GM19025 (cell line): Measurements from ENCODE around the gene RHBDF2.

Experiments
- ATAC-seq: cut with Tn5 transposase; IDR thresholded peaks from one replicate; pipeline ENCODE4 v1.9.1; 2021; ENCODE audit warnings: mild to moderate bottlenecking, low read depth, moderate library complexity; ENCODE audit not compliant: unreplicated experiment

Gene RHBDF2

GRCh38 chr17:76468634-76469010 lies 32.6 kb downstream of the RHBDF2 start:
- ATAC-seq, result no peak

- ATAC-seq, result no peak
Observed at GRCh38 chr17:76467809-76468633, 33.2 kb downstream of the RHBDF2 start.

- ATAC-seq, result no peak
Observed at GRCh38 chr17:76467366-76467765, 33.9 kb downstream of the RHBDF2 start, which contains the start of gene AANAT. Gene AANAT (plus strand): TSS chr17:76467603. CDS start chr17:76468747, 1,144 bp downstream.

GRCh38 chr17:76466775-76467130 lies 34.5 kb downstream of the RHBDF2 start:
- ATAC-seq, result no peak

- ATAC-seq, result no peak
Observed at GRCh38 chr17:76462556-76463290, 38.5 kb downstream of the RHBDF2 start.

- ATAC-seq, result no peak
Observed at GRCh38 chr17:76461765-76462555, 39.3 kb downstream of the RHBDF2 start.

- ATAC-seq, result no peak
Observed at GRCh38 chr17:76459674-76460073, 41.5 kb downstream of the RHBDF2 start.

GRCh38 chr17:76458580-76459490 lies 42.4 kb downstream of the RHBDF2 start:
- ATAC-seq, result no peak

GRCh38 chr17:76453431-76453743 lies 47.8 kb downstream of the RHBDF2 start:
- ATAC-seq, result no peak

- peak; percentile 90 for ATAC-seq
Observed at GRCh38 chr17:76452660-76453430, 48.4 kb downstream of the RHBDF2 start, which contains the start of gene UBE2O. Gene UBE2O (minus strand): TSS chr17:76453152. CDS start chr17:76453141, 11 bp downstream.

- ATAC-seq, result no peak
Observed at GRCh38 chr17:76452127-76452659, 49.0 kb downstream of the RHBDF2 start.

- no peak for ATAC-seq
Observed at GRCh38 chr17:76451506-76451905, 49.7 kb downstream of the RHBDF2 start.

GRCh38 chr17:76449126-76449525 lies 52.1 kb downstream of the RHBDF2 start:
- ATAC-seq, result no peak

- ATAC-seq, result no peak
Observed at GRCh38 chr17:76447931-76448652, 53.1 kb downstream of the RHBDF2 start.

GRCh38 chr17:76446449-76447231 lies 54.6 kb downstream of the RHBDF2 start:
- no peak for ATAC-seq

GRCh38 chr17:76445697-76446448 lies 55.4 kb downstream of the RHBDF2 start:
- ATAC-seq, result no peak
